HepG2 (cell line): Measurements from ENCODE around the gene MOB4. TPM values are rescaled to one million over a fixed set of nuclear protein-coding genes. Genes with fewer than 3 reads are reported as not detected.

Experiments
- AHR ChIP-seq: IDR thresholded peaks from 2 replicates; pipeline ENCODE4 v1.6.1; 2018; ENCODE audit warnings: missing genetic modification reagents, missing compliant biosample characterization
- BRCA1 ChIP-seq: sonication (generic); formaldehyde crosslinking; IDR thresholded peaks from 2 replicates; pipeline ENCODE4 v1.4.0; 2020; ENCODE audit warnings: missing genetic modification reagents
- CCDC6 ChIP-seq: sonication (generic); formaldehyde crosslinking; IDR thresholded peaks from 2 replicates; pipeline ENCODE4 v1.8.1; 2022; ENCODE audit warnings: mild to moderate bottlenecking, missing genetic modification reagents, moderate library complexity
- ETS1 ChIP-seq: sonication (generic); formaldehyde crosslinking; IDR thresholded peaks from 2 replicates; pipeline ENCODE4 v1.4.0; 2020; ENCODE audit warnings: missing genetic modification reagents
- FOXA3 ChIP-seq: IDR thresholded peaks from 2 replicates; pipeline ENCODE4 v1.6.1; 2016; ENCODE audit warnings: missing genetic modification reagents, missing compliant biosample characterization
- GPN1 ChIP-seq: sonication (generic); formaldehyde crosslinking; IDR thresholded peaks from 2 replicates; pipeline ENCODE4 v1.5.1; 2020; ENCODE audit warnings: missing genetic modification reagents, borderline replicate concordance
- HIVEP1 ChIP-seq: sonication (generic); formaldehyde crosslinking; IDR thresholded peaks from 2 replicates; pipeline ENCODE4 v1.4.0; 2020; ENCODE audit warnings: mild to moderate bottlenecking, missing genetic modification reagents
- KMT2B ChIP-seq: IDR thresholded peaks from 2 replicates; pipeline ENCODE4 v1.6.1; 2016; ENCODE audit warnings: missing genetic modification reagents, missing compliant biosample characterization
- MAFK ChIP-seq, 2 experiments: IDR thresholded peaks in 1 of 2; conservative IDR thresholded peaks in 1 of 2; 2 replicates each; pipeline ENCODE4 v1.6.1; 2011; ENCODE audit warnings: improper control_type of control experiment in 2 of 2, low read length in 2 of 2
- NCOR1 ChIP-seq: fragments of 200-600 bp; sonication (generic); IDR thresholded peaks from 2 replicates; pipeline ENCODE4 v1.7.0; 2017; ENCODE audit warnings: antibody characterized with exemption, low read length, borderline replicate concordance
- PHF8 ChIP-seq: sonication (generic); formaldehyde crosslinking; IDR thresholded peaks from 2 replicates; pipeline ENCODE4 v1.5.0; 2020; ENCODE audit warnings: missing genetic modification reagents
- PTBP1 ChIP-seq: fragments of 200-400 bp; formaldehyde crosslinking; IDR thresholded peaks from 2 replicates; pipeline ENCODE4 v1.6.1; 2018; ENCODE audit warnings: low read length, low read depth; ENCODE audit not compliant: poor library complexity, severe bottlenecking
- SOX5 ChIP-seq: IDR thresholded peaks from 2 replicates; pipeline ENCODE4 v1.6.1; 2016; ENCODE audit warnings: borderline replicate concordance
- TFDP2 ChIP-seq: sonication (generic); formaldehyde crosslinking; IDR thresholded peaks from 2 replicates; pipeline ENCODE4 v1.4.0; 2020; ENCODE audit warnings: missing genetic modification reagents
- YY1 ChIP-seq: IDR thresholded peaks from 2 replicates; pipeline ENCODE4 v1.6.1; 2011; ENCODE audit warnings: low read length, low read depth, moderate library complexity, mild to moderate bottlenecking; ENCODE audit not compliant: insufficient read depth, insufficient replicate concordance
- ZBTB14 ChIP-seq: sonication (generic); formaldehyde crosslinking; IDR thresholded peaks from 2 replicates; pipeline ENCODE4 v1.4.0; 2020; ENCODE audit warnings: missing genetic modification reagents
- ZFYVE20 ChIP-seq: sonication (generic); formaldehyde crosslinking; IDR thresholded peaks from 2 replicates; pipeline ENCODE4 v1.8.0; 2023; ENCODE audit warnings: low read depth, mild to moderate bottlenecking, moderate library complexity, missing genetic modification reagents, borderline replicate concordance
- ZNF17 ChIP-seq: sonication (generic); formaldehyde crosslinking; IDR thresholded peaks from 2 replicates; pipeline ENCODE4 v1.5.0; 2020; ENCODE audit warnings: mild to moderate bottlenecking, missing genetic modification reagents
- ZNF275 ChIP-seq: sonication (generic); formaldehyde crosslinking; IDR thresholded peaks from 2 replicates; pipeline ENCODE4 v1.8.0; 2022; ENCODE audit warnings: missing genetic modification reagents, mild to moderate bottlenecking, inconsistent platforms, borderline replicate concordance
- ZNF605 ChIP-seq: sonication (generic); formaldehyde crosslinking; IDR thresholded peaks from 2 replicates; pipeline ENCODE4 v1.8.0; 2022; ENCODE audit warnings: mild to moderate bottlenecking, missing genetic modification reagents
- ZNF619 ChIP-seq: sonication (generic); formaldehyde crosslinking; IDR thresholded peaks from 2 replicates; pipeline ENCODE4 v1.4.0; 2020; ENCODE audit warnings: mild to moderate bottlenecking, missing genetic modification reagents
- polyA plus RNA-seq, 8 experiments: library from polyadenylated mRNA; depleted of rRNA in 3 of 8; stranded (reverse) in 7 of 8; unstranded in 1 of 8; fragments of >200 nt; fragmentation: Illumina TruSeq in 4 of 8; extraction: Trizol in 4 of 8; gene quantifications; 2 replicates each; pipeline versions ENCODE4 v1.2.1 to v1.2.3, GENCODE V29; 2011 to 2016; ENCODE audit warnings: low read depth in 4 of 8, missing spikeins in 1 of 8, mixed read lengths in 1 of 8; ENCODE audit not compliant: insufficient read depth in 1 of 8
- total RNA-seq, 5 experiments: library from RNA; depleted of rRNA; stranded (reverse); fragments of >200 nt; fragmentation: Illumina TruSeq; extraction: Trizol; gene quantifications; 2 replicates each; pipeline ENCODE4 v1.2.3, GENCODE V29; 2016; ENCODE audit warnings: low read depth in 1 of 5

The MOB4 gene
- total and polyA plus RNA-seq, 2 of the 13 experiments (the other 11 are each of a cell fraction or from before 2014, with no cell fraction given), result 35.7 to 38.6 TPM

- TF ChIP-seq AHR (CRISPR knock-in tag) (0 out of 2 replicates have a peak, but pooled peaks have one; percentile 65), PTBP1 (no peak), BRCA1 (no peak), PHF8 (CRISPR knock-in tag) (peak; percentile 37; the same call in 1 of the 2 replicates), ZNF275 (CRISPR knock-in tag) (no peak), CCDC6 (CRISPR knock-in tag) (peak; percentile 30; the same call in 1 of the 2 replicates), ETS1 (CRISPR knock-in tag) (no peak), KMT2B (CRISPR knock-in tag) (no peak), ZNF619 (no peak; the same call in 1 of the 2 replicates), YY1 (no peak), TFDP2 (no peak; the same call in 1 of the 2 replicates), ZNF17 (CRISPR knock-in tag) (no peak), ZBTB14 (CRISPR knock-in tag) (no peak), NCOR1 (no peak), ZFYVE20 (CRISPR knock-in tag) (no peak), FOXA3 (CRISPR knock-in tag) (no peak), ZNF605 (CRISPR knock-in tag) (peak; percentile 56; the same call in 1 of the 2 replicates), MAFK (conservative IDR thresholded peaks at IDR 0.05 in 1 of 2, IDR thresholded peaks at IDR 0.05 in 1 of 2; ENCODE audit: low read length in 2 of 2) (no peak), HIVEP1 (0 out of 2 replicates have a peak, but pooled peaks have one; percentile 28), SOX5 (CRISPR knock-in tag) (no peak), GPN1 (CRISPR knock-in tag) (no peak)
Observed at GRCh38 chr2:197480165-197481036, 35.5 kb upstream of the MOB4 start (continued).
